OCI-LY7 (cell line): Measurements from ENCODE around the gene MPC2.

Experiments used
- CTCF ChIP-seq: fragments of 200-600 bp; sonication (generic); conservative IDR thresholded peaks from 2 replicates; pipeline ENCODE4 v1.5.1; 2014; ENCODE audit warnings: mild to moderate bottlenecking, antibody characterized with exemption, low read length, moderate library complexity, mixed read lengths
- EZH2phosphoT487 ChIP-seq: fragments of 200-600 bp; sonication (generic); IDR thresholded peaks from 2 replicates; pipeline ENCODE4 v1.6.1; 2018; ENCODE audit warnings: low read depth, borderline replicate concordance, mild to moderate bottlenecking, mixed run types, antibody characterized with exemption, low read length, moderate library complexity, mixed read lengths

- TF ChIP-seq CTCF (no peak), EZH2phosphoT487 (no peak)
Measured at GRCh38 chr1:167922023-167922422, 14.8 kb downstream of the MPC2 start.
